ENCODE data around the gene CELF4. TPM values are rescaled to one million over a fixed set of nuclear protein-coding genes. Genes with fewer than 3 reads are reported as not detected.

The CELF4 gene
- total and polyA plus RNA-seq, 10 of the 15 experiments (the other 5 are each of a cell fraction or from before 2014, with no cell fraction given) = 0.03 to 0.32 TPM; not detected in 8

DNA sequence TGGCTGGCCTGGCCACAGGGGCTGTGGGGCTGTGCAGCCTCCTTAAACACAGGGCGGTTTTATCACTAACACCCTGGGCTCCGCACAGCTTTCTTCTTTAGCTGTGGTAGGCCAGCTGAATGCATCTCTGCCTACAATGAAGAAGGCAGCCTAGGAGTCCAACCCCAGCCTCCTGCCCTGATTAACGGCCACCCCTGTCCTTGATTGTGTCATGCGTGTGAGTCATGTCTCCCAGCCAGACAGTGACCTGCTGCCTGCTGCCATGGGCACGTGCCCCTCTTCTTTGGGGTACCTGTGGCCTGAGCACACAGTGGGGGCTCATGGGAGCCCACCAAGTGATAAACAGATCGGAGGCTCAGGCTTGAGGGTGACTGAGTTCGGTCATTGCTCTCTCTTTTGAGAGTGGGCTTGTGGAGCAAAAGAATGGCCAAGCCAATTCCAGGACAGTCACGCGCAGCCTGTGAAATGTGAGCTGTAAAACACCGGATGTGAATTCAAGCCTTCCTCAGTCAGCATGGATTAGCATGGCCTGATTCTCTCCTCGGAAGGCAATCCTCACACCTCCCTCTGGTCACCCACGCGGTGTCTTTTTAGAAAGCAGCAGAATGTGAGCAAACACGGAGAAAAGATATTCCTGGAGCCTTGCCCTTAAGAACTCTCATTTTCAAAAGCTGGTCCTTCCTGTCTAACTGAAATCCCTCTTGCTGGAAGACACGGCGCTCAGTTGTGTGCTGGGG is 144.1 kb downstream of the CELF4 start (continued):
- TF ChIP-seq MTA3 (IDR thresholded peaks at IDR 0.05; ENCODE audit: borderline replicate concordance, low read length) (no peak), SMARCA5 (IDR thresholded peaks at IDR 0.05) (no peak), MYC (IDR thresholded peaks at IDR 0.05; ENCODE audit: insufficient read depth, insufficient read length, insufficient replicate concordance, low read length, severe bottlenecking) (no peak), RCOR1 (conservative IDR thresholded peaks at IDR 0.05; ENCODE audit: low read depth, low read length) (no peak)

- no peak overlapping the region for H3K4me2 ChIP-seq (ENCODE audit: control insufficient read depth, insufficient read depth)
Observed at GRCh38 chr18:37420315-37420880, 145.2 kb downstream of the CELF4 start.

More at GRCh38 chr18:37420315-37420880, 145.2 kb downstream of the CELF4 start:
- H3K4me1 ChIP-seq (ENCODE audit: control insufficient read depth, insufficient read depth, low read length) = no peaks in the 10 kb centered on the region
- ChIA-PET RAD21 (ENCODE audit: unreplicated experiment) (no interaction called here), POLR2A (no interaction called here), SMC1A (ENCODE audit: uncharacterized antibody, unreplicated experiment) (no interaction called here), CTCF (no interaction called here)
- H3K9me3 ChIP-seq (replicated peaks; ENCODE audit: control insufficient read depth, insufficient read depth, low read length) = no peaks in the 10 kb centered on the region
- no peak for FAIRE-seq
- no peaks in the 10 kb centered on the region for H3K79me2 ChIP-seq (ENCODE audit: control insufficient read depth, insufficient read depth, low read length)
- no peaks in the 10 kb centered on the region for H3K36me3 ChIP-seq (ENCODE audit: control insufficient read depth in 2 of 2, insufficient read depth in 2 of 2, low read length in 1 of 2)
- H3K27me3 ChIP-seq (replicated peaks in 1 of 2; ENCODE audit: control insufficient read depth in 2 of 2, insufficient read depth in 2 of 2, low read length in 1 of 2) = peaks cover 0 to 4% of the 10 kb centered on the region in 2 experiments; a peak in 1 of 4 replicates
- WGBS (ENCODE audit: insufficient coverage, insufficient replicate concordance, low lambda C conversion rate, missing lambda C conversion rate) = 7% methylated on average over 7 of the region's 7 CpGs
- H3K27ac ChIP-seq (ENCODE audit: control insufficient read depth, insufficient read depth) = no peak overlapping the region
- H2AFZ ChIP-seq (ENCODE audit: control insufficient read depth, low read depth, low read length) = no peak overlapping the region
- in situ Hi-C loops (cut with MboI) = no loop called here
- no peak for TF ChIP-seq LARP7 (IDR thresholded peaks at IDR 0.05)
- no TSS peak for BruUV-seq (replicated peaks)
- ATAC-seq = no peak
- no peak for DNase-seq (ENCODE audit: low read depth, low spot score)
- H3K9ac ChIP-seq (ENCODE audit: control insufficient read depth, insufficient read depth, low read length) = no peak overlapping the region
- no peak overlapping the region for H3K4me3 ChIP-seq
- intact Hi-C loops (cut with micrococcal nuclease; ENCODE audit: unreplicated experiment) = loop anchor here (10.0 kb wide), 1 partner anchor 56 kb away; no protein-coding TSS in a partner anchor
- no peaks in the 10 kb centered on the region for H4K20me1 ChIP-seq (ENCODE audit: control insufficient read depth, insufficient read depth)

Measured in GM12878 (cell line).